GM18511 (cell line): ENCODE data around the gene AXIN1.
"Not testable (repeated sequence)": the region's sequence is repeated elsewhere in the genome, so short reads cannot be mapped to it uniquely, and the experiment has no call there.

ENCODE experiments used
- ATAC-seq: cut with Tn5 transposase; IDR thresholded peaks from one replicate; pipeline ENCODE4 v1.9.1; 2021; ENCODE audit warnings: mild to moderate bottlenecking, moderate library complexity; ENCODE audit not compliant: unreplicated experiment

AXIN1 gene

DNA sequence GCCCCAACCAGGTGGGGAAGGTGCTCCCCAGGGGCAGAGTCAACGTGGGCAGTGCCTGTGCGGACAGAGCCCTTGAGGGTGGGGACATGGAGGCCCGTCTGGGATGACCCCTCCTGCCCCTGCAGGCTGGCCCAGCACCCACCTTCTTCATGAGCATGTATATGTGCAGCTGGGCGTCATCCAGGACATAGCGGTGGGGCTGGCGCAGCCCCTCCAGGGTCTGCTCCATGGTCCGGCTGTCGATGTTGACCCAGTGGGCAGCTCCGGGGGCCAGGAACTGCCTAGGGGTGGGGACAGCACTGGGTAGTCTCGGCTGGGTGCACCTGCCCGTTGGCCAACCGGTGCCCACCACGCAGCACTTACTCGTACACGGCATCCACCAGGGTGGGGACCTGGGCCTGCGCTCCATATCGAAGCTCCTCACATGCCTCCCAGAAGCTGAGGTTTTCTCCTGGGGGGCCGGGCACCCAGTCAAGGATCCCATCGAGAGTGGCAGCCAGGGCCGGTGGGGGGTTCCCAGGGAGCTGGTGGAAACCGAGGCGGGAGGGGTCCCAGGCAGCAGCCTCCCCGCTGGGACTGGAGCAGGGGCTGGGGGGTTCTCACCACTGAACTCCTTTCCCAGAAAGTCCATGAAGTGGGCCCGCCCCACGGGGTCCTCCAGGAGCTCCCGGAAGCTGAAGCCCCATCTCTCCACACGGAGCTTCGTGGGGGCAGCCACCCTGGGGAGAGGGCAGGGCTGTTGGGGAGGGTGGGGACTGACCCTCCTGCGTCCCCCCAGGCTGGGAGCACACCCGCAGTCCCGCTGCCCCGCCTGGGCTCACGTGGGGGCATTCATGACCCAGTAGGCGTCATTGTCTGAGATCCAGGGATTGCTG is 81.9 kb downstream of the AXIN1 start:
- no peak for ATAC-seq

- no peak for ATAC-seq
These were observed 83.3 kb downstream of the AXIN1 start for GRCh38 chr16:269061-269796.

DNA sequence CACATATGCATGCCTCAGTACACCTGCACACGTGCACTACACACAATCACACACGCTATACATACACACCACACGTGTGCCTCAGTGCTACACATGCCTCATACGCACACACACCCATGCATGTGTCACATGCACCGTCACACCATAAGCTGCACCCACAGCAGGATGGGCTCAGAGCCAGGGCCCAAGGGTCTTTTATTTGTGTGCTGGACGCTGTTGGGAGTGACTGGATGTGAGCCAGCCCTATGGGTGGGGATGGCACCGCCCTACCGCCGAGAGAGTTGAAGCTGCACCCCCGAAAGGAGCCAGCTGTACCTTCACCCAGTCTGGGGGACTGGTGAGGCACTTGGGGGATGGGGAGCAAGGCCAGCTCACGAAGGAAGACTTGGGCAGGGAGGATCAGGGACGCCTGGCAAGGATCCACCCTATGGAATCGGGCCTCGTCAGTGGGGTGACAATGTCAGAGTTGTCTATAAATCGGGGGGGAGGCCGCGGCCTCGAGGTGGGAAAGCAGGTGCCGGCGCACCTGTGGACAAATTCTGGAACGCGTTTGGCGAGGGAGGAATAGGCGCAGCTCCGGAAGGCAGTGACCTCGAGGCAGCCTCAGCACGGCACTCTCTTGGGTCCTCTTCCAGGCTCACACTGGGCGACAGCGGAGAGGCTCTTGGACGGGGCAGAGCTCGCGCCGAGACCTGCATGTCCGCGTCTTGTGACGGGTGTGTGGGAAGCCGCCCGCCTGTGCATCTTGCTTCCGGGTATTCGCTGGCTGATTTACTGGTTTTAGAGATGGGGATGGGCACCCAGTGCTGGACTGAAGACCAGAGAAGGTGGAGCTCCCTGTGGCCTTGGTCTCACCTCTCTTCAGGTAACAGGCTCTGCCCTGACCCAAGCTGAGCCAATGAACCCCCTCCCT is 84.1 kb downstream of the AXIN1 start:
- no peak for ATAC-seq

DNA sequence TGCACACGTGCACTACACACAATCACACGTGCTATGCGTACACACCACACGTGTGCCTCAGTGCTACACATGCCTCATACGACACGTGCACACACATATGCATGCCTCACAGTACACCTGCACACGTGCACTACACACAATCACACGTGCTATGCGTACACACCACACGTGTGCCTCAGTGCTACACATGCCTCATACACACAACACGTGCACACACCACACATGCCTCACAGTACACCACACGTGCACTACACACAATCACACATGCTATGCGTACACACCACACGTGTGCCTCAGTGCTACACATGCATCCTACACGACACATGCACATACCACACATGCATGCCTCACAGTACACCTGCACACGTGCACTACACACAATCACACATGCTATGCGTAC is 85.0 kb downstream of the AXIN1 start:
- not testable (repeated sequence) for ATAC-seq

GRCh38 chr16:266258-267164 is 86.0 kb downstream of the AXIN1 start:
- no peak for ATAC-seq

GRCh38 chr16:265711-266110 is 86.8 kb downstream of the AXIN1 start:
- no peak for ATAC-seq

- no peak for ATAC-seq
These were observed 87.5 kb downstream of the AXIN1 start for GRCh38 chr16:265002-265529.

DNA sequence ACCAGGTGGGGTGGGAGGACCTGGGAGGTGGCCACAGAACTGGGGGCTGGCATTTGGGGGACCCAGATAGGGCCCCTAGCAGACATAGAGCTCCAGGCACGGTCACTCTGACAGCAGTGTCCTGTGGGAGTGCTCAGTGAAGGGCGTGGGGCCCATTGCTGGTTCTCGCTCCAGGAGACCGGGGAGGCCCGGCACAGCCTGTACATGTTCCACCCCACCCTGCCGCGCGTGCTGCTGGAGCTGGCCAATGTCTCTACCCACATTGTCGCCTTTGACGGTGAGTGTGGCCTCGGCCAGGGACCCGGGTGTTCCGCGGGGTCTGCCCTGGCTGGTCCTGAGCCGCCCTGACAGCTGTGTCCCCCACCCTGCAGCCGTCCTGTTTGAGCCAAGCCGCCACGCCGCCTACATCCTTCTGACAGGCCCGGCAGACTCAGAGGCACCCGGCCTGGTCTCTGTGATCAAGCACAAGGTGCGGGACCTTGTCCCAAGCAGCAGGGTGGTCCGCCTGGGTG is 88.0 kb downstream of the AXIN1 start:
- ATAC-seq: no peak

DNA sequence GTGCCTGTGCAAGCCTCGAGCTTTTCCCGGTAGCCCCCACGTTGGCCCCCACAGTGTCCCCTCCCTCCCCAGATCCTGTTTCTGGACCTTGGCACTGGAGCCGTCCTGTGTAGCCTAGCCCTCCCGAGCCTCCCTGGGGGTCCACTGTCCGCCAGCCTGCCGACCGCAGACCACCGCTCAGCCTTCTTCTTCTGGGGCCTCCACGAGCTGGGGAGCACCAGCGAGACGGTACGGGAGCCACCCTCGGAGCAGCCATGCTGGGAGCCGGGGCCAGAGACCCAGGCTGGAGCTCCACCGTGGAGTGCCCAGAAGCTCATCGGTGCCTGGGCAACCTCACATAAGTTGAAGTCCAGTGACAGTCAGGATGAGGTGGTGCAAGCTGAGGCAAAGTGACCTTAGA is 88.6 kb downstream of the AXIN1 start:
- no peak for ATAC-seq

GRCh38 chr16:263182-263774 is 89.2 kb downstream of the AXIN1 start:
- no peak for ATAC-seq

DNA sequence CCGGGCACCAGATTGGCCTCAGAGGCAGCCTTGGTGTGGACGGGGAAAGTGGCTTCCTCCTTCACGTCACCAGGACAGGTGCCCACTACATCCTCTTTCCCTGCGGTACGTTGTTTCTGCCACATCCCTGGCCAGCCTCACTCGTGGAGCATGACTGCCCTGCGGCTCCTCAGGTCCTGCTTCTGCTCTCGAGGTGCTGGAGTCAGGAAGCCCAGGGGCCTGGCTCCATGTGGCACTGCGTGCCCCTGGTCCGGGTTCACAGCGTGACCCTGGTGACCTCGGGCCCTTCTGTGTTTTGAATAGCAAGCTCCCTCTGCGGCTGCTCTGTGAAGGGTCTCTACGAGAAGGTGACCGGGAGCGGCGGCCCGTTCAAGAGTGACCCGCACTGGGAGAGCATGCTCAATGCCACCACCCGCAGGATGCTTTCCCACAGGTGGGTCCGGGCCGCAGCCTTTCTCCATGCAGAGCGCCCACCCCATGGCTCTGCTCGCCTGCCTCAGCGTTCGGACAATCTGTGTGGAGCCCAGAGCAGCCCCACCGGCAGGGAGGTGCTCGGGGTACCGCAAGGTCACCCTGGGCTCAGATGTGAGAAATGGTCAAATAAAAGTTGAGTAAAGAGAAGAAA is 90.3 kb downstream of the AXIN1 start:
- no peak for ATAC-seq

DNA sequence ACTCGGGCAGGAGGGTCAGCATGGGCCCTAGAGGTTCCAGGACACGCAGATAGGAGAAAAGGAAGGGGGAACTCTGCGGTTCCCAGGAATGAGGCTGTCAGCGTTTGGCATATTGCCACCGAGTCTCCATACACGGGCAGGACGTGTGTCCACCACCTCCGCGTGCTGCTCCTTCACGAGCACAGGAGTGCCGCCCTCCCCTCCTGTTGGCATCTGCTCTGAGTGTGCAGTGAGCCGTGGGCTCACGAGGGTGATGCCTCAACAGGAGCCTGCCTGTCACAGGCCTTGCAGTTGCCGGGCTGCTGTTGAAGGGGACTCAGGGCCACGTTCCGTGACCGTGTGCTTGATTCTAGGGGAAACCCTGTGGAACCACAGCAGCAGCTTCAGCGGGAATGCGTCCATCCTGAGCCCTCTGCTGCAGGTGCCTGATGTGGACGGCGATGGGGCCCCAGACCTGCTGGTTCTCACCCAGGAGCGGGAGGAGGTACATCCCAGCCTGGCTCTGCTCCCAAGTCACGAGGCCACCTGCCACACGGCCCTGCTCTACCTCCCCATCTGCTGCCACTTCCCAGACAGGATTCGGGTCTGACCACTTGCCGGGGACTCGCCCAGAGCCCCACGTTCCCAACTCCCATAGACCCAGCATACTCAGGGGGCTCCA is 91.4 kb downstream of the AXIN1 start:
- no peak for ATAC-seq

DNA sequence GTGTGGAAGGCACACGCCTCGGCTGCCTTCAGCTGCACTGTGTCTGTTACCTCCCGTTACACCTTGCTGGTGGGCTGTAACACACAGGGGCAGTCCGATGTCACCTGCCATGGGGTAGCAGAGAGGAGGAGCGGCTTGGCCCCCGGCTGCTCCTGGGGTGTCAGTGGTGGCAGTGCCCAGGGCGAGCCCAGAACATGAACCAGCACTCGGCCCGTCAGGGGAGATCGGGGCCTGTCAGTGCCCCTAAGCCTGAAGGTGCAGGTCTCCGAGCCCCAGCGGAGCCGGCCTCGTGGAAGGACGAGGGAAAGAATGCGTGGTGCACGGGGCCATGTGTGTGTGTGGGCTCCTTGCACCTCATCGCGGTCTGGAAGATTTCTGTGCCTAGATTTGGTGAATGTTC is 92.2 kb downstream of the AXIN1 start:
- ATAC-seq: no peak

DNA sequence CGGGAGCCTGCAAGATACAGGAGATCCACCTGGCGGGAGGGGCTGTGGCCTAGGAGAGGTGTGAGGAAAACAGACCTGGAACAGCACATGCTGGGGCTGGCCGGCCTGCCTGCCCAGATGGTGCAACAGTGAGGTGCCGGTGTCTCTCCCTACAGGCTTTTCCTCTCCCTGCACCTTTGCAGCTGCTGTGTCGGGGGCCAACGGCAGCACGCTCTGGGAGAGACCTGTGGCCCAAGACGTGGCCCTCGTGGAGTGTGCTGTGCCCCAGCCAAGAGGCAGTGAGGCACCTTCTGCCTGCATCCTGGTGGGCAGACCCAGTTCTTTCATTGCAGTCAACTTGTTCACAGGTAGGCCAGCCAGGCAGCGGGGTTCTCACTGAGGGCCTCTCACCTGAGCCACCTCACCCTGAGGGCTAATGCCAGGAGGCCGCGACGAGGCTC is 92.7 kb downstream of the AXIN1 start:
- ATAC-seq: no peak

DNA sequence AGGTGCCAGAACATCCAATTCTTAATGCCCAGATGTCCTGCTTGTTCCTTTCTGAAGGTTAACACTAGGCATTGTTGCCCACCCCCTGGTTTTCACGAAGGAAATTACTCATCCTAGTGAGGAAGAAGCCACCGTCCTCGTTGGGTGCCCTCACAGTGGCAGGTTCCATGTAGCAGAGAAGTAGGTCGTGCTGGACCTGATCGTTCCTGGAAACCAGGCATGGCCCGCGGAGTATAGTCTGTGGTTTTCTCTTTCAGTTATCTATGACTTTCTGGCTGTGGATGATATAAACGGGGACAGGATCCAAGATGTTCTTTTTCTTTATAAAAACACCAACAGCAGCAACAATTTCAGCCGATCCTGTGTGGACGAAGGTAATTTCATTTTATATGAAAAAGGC is 93.3 kb downstream of the AXIN1 start:
- no peak for ATAC-seq

DNA sequence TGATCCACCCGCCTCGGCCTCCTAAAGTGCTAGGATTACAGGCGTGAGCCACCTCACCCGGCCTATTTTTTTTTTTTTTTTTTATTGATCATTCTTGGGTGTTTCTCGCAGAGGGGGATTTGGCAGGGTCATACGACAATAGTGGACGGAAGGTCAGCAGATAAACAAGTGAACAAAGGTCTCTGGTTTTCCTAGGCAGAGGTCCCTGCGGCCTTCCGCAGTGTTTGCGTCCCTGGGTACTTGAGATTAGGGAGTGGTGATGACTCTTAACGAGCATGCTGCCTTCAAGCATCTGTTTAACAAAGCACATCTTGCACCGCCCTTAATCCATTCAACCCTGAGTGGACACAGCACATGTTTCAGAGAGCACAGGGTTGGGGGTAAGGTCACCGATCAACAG is 94.4 kb downstream of the AXIN1 start:
- not testable (repeated sequence) for ATAC-seq

DNA sequence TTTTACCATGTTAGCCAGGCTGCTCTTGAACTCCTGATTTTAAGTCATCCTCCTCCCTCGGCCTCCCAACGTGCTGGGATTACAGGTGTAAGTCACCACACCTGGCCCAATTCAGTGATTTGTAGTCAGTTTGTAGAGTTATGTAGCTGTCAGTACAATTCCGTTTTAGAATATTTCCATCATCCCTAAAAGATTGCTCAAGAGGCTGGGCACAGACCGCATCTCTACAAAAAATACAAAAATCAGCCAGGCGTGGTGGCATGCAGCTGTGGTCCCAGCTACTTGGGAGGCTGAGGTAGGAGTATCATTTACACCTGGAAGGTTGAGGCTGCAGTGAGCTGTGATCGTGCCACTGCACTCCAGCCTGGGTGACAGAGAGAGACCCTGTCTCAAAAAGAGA is 97.3 kb downstream of the AXIN1 start:
- no peak for ATAC-seq

GRCh38 chr16:254461-254860 is 98.1 kb downstream of the AXIN1 start:
- ATAC-seq: no peak
